KMS-11 (cell line): ENCODE data around the gene GAPDHS.

ENCODE experiments used
- H2AFZ ChIP-seq: fragments of 200-600 bp; sonication (generic); 2 replicates; pipeline ENCODE4 v1.6.1; 2016; ENCODE audit warnings: antibody characterized with exemption, mixed run types, low read depth
- H3K27ac ChIP-seq: fragments of 200-600 bp; sonication (generic); 2 replicates; pipeline ENCODE4 v1.6.1; 2016; ENCODE audit warnings: mild to moderate bottlenecking, mixed run types
- H3K27me3 ChIP-seq: fragments of 200-600 bp; sonication (generic); 2 replicates; pipeline ENCODE4 v1.6.1; 2017; ENCODE audit warnings: mild to moderate bottlenecking, low read depth, mixed run types, moderate library complexity; ENCODE audit not compliant: insufficient read depth
- H3K36me3 ChIP-seq: fragments of 200-600 bp; sonication (generic); 2 replicates; pipeline ENCODE4 v1.6.1; 2017; ENCODE audit warnings: mild to moderate bottlenecking, mixed run types; ENCODE audit not compliant: insufficient read depth
- H3K4me1 ChIP-seq: fragments of 200-600 bp; sonication (generic); 2 replicates; pipeline ENCODE4 v1.6.1; 2016; ENCODE audit warnings: mild to moderate bottlenecking, low read depth, mixed run types; ENCODE audit not compliant: poor library complexity, severe bottlenecking
- H3K4me2 ChIP-seq: fragments of 200-600 bp; sonication (generic); 2 replicates; pipeline ENCODE4 v1.7.0; 2016; ENCODE audit warnings: mild to moderate bottlenecking, mixed run types
- H3K4me3 ChIP-seq: fragments of 200-600 bp; sonication (generic); IDR thresholded peaks from 2 replicates; pipeline ENCODE4 v1.6.1; 2017; ENCODE audit warnings: low read depth, low read length, mixed read lengths; ENCODE audit not compliant: insufficient read depth
- H3K79me2 ChIP-seq: fragments of 200-600 bp; sonication (generic); 2 replicates; pipeline ENCODE4 v1.6.1; 2016; ENCODE audit warnings: low read depth, mixed run types; ENCODE audit not compliant: insufficient read depth
- H3K9ac ChIP-seq: fragments of 200-600 bp; sonication (generic); 2 replicates; pipeline ENCODE4 v1.6.1; 2016; ENCODE audit warnings: mild to moderate bottlenecking, mixed run types
- H4K20me1 ChIP-seq: fragments of 200-600 bp; sonication (generic); 2 replicates; pipeline ENCODE4 v1.6.1; 2016; ENCODE audit warnings: mild to moderate bottlenecking, mixed run types; ENCODE audit not compliant: insufficient read depth
- CTCF ChIP-seq: fragments of 200-600 bp; sonication (generic); conservative IDR thresholded peaks from 2 replicates; pipeline ENCODE4 v1.6.1; 2017; ENCODE audit warnings: low read depth, mild to moderate bottlenecking, antibody characterized with exemption, low read length, moderate library complexity, mixed read lengths

Gene GAPDHS

GRCh38 chr19:35533822-35534392 is 651 bp downstream of the GAPDHS start:
- Histone ChIP-seq H3K4me1 (no peaks in the 10 kb centered on the region), H3K27me3 (peaks cover 55% of the 10 kb centered on the region), H2AFZ (no peak overlapping the region), H3K4me2 (no peak overlapping the region), H3K4me3 (no peak overlapping the region), H4K20me1 (no peaks in the 10 kb centered on the region), H3K36me3 (no peaks in the 10 kb centered on the region), H3K9ac (no peak overlapping the region), H3K27ac (no peak overlapping the region), H3K79me2 (no peaks in the 10 kb centered on the region)
- no peak for TF ChIP-seq CTCF

GRCh38 chr19:35534803-35535480 is 1.7 kb downstream of the GAPDHS start:
- H3K27me3 ChIP-seq: peaks cover 44% of the 10 kb centered on the region
- no peaks in the 10 kb centered on the region for H4K20me1 ChIP-seq
- no peak overlapping the region for H3K4me2 ChIP-seq
- no peak overlapping the region for H2AFZ ChIP-seq
- H3K9ac ChIP-seq: no peak overlapping the region
- H3K4me3 ChIP-seq: no peak overlapping the region
- TF ChIP-seq CTCF: no peak
- H3K79me2 ChIP-seq: no peaks in the 10 kb centered on the region
- H3K27ac ChIP-seq: no peak overlapping the region
- no peaks in the 10 kb centered on the region for H3K36me3 ChIP-seq
- no peaks in the 10 kb centered on the region for H3K4me1 ChIP-seq

GRCh38 chr19:35539314-35539713 is 6.1 kb downstream of the GAPDHS start:
- Histone ChIP-seq H3K36me3 (no peaks in the 10 kb centered on the region), H3K9ac (no peak overlapping the region), H3K79me2 (no peaks in the 10 kb centered on the region), H3K4me1 (peaks cover under 1% of the 10 kb centered on the region), H3K27me3 (peaks cover 22% of the 10 kb centered on the region; the same call in 1 of the 2 replicates), H4K20me1 (no peaks in the 10 kb centered on the region), H3K4me3 (no peak overlapping the region), H2AFZ (no peak overlapping the region), H3K27ac (no peak overlapping the region), H3K4me2 (no peak overlapping the region)
- TF ChIP-seq CTCF: no peak

GRCh38 chr19:35539850-35540249 is 6.6 kb downstream of the GAPDHS start:
- Histone ChIP-seq H3K4me3 (no peak overlapping the region), H3K9ac (no peak overlapping the region), H3K4me1 (peaks cover 4% of the 10 kb centered on the region), H4K20me1 (no peaks in the 10 kb centered on the region), H3K4me2 (no peak overlapping the region), H3K27me3 (peaks cover 17% of the 10 kb centered on the region; the same call in 1 of the 2 replicates), H3K27ac (no peak overlapping the region), H3K36me3 (no peaks in the 10 kb centered on the region), H2AFZ (no peak overlapping the region), H3K79me2 (no peaks in the 10 kb centered on the region)
- TF ChIP-seq CTCF: no peak
